Liver (tissue), 3 donors: Measurements from ENCODE around the gene JAG2.

Source experiments
- FOXA1 ChIP-seq: IDR thresholded peaks from 2 replicates; pipeline ENCODE4 v1.6.1; 2016; ENCODE audit warnings: antibody characterized with exemption
- RAD21 ChIP-seq, 2 donors: IDR thresholded peaks; 2 replicates each; pipeline ENCODE4 v1.6.1; 2016; ENCODE audit warnings: antibody characterized with exemption in 2 of 2, mild to moderate bottlenecking in 2 of 2
- TAF1 ChIP-seq: conservative IDR thresholded peaks from 2 replicates; pipeline ENCODE4 v1.6.1; 2016; ENCODE audit warnings: antibody characterized with exemption, mild to moderate bottlenecking
- YY1 ChIP-seq: IDR thresholded peaks from 2 replicates; pipeline ENCODE4 v1.6.1; 2016; ENCODE audit warnings: antibody characterized with exemption, mild to moderate bottlenecking
- TF ChIP-seq, protein P1 (sequence below): fragments of 150-350 bp; IDR thresholded peaks from 2 replicates; pipeline ENCODE4 v1.5.1; 2017; ENCODE audit warnings: improper control_type of control experiment, low read depth, low read length; ENCODE audit not compliant: missing input control
- TF ChIP-seq, protein P2 (sequence below): IDR thresholded peaks from 2 replicates; pipeline ENCODE4 v1.6.1; 2016; ENCODE audit warnings: antibody characterized with exemption
- TF ChIP-seq, protein P3 (sequence below): IDR thresholded peaks from 2 replicates; pipeline ENCODE4 v1.6.1; 2016; ENCODE audit warnings: antibody characterized with exemption
- TF ChIP-seq, protein P4 (sequence below): IDR thresholded peaks from 2 replicates; pipeline ENCODE4 v1.6.1; 2016; ENCODE audit warnings: antibody characterized with exemption, mild to moderate bottlenecking
- donor health status: healthy.
- donor health status: healthy.

DNA sequence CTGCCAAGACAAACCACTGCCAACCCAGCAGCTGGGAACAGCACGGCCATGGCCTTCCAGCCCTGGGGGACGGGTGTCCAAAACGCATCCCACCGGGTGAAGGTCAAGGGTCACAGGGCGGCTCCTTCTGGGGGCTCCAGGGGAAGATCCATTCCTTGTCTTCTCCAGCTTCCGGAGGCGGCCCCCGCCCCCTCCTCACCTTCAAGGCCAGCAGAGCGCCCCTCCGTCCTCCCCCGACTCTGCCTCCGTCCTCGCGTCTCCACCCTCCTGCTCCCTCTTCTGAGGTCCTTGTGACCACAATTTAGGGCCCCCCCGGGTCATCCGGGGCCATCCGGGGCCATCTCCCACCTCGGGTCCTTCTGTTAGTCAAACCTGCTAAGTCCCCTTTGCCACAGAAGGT lies 16.4 kb upstream of the JAG2 start:
- TF ChIP-seq, protein P1, sequence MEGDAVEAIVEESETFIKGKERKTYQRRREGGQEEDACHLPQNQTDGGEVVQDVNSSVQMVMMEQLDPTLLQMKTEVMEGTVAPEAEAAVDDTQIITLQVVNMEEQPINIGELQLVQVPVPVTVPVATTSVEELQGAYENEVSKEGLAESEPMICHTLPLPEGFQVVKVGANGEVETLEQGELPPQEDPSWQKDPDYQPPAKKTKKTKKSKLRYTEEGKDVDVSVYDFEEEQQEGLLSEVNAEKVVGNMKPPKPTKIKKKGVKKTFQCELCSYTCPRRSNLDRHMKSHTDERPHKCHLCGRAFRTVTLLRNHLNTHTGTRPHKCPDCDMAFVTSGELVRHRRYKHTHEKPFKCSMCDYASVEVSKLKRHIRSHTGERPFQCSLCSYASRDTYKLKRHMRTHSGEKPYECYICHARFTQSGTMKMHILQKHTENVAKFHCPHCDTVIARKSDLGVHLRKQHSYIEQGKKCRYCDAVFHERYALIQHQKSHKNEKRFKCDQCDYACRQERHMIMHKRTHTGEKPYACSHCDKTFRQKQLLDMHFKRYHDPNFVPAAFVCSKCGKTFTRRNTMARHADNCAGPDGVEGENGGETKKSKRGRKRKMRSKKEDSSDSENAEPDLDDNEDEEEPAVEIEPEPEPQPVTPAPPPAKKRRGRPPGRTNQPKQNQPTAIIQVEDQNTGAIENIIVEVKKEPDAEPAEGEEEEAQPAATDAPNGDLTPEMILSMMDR, result no peak
- TF ChIP-seq, protein P2, sequence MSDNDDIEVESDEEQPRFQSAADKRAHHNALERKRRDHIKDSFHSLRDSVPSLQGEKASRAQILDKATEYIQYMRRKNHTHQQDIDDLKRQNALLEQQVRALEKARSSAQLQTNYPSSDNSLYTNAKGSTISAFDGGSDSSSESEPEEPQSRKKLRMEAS, result no peak
- TF ChIP-seq FOXA1 (no peak), TAF1 (no peak), RAD21 (IDR thresholded peaks at IDR 0.05) (no peak), YY1 (no peak)
- TF ChIP-seq, protein P3, sequence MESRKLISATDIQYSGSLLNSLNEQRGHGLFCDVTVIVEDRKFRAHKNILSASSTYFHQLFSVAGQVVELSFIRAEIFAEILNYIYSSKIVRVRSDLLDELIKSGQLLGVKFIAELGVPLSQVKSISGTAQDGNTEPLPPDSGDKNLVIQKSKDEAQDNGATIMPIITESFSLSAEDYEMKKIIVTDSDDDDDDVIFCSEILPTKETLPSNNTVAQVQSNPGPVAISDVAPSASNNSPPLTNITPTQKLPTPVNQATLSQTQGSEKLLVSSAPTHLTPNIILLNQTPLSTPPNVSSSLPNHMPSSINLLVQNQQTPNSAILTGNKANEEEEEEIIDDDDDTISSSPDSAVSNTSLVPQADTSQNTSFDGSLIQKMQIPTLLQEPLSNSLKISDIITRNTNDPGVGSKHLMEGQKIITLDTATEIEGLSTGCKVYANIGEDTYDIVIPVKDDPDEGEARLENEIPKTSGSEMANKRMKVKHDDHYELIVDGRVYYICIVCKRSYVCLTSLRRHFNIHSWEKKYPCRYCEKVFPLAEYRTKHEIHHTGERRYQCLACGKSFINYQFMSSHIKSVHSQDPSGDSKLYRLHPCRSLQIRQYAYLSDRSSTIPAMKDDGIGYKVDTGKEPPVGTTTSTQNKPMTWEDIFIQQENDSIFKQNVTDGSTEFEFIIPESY, result no peak
- TF ChIP-seq, protein P4, sequence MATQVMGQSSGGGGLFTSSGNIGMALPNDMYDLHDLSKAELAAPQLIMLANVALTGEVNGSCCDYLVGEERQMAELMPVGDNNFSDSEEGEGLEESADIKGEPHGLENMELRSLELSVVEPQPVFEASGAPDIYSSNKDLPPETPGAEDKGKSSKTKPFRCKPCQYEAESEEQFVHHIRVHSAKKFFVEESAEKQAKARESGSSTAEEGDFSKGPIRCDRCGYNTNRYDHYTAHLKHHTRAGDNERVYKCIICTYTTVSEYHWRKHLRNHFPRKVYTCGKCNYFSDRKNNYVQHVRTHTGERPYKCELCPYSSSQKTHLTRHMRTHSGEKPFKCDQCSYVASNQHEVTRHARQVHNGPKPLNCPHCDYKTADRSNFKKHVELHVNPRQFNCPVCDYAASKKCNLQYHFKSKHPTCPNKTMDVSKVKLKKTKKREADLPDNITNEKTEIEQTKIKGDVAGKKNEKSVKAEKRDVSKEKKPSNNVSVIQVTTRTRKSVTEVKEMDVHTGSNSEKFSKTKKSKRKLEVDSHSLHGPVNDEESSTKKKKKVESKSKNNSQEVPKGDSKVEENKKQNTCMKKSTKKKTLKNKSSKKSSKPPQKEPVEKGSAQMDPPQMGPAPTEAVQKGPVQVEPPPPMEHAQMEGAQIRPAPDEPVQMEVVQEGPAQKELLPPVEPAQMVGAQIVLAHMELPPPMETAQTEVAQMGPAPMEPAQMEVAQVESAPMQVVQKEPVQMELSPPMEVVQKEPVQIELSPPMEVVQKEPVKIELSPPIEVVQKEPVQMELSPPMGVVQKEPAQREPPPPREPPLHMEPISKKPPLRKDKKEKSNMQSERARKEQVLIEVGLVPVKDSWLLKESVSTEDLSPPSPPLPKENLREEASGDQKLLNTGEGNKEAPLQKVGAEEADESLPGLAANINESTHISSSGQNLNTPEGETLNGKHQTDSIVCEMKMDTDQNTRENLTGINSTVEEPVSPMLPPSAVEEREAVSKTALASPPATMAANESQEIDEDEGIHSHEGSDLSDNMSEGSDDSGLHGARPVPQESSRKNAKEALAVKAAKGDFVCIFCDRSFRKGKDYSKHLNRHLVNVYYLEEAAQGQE, result no peak
